Calu3 (cell line): ENCODE data around the gene SULT1B1. TPM values are rescaled to one million over a fixed set of nuclear protein-coding genes. Genes with fewer than 3 reads are reported as not detected.

Experiments used
- BruUV-seq: library from RNA; stranded (reverse); fragments of 400-500 nt; replicated peaks from 2 replicates; lab custom pipeline; 2021; lab: Mats Ljungman, UMichigan
- CTCF ChIA-PET: fragments of 300-600 bp; sonication (Branson Sonifier 250); formaldehyde crosslinking; loops from one replicate; lab custom pipeline; 2022; ENCODE audit warnings: antibody characterized with exemption; lab: Charles Lee
- DNase-seq: peaks from one replicate; pipeline ENCODE4 v3.0.0; 2022
- H3K27ac Mint-ChIP-seq: one replicate; pipeline ENCODE4 v1.8.0; 2022; ENCODE audit warnings: mixed read lengths; ENCODE audit not compliant: unreplicated experiment
- H3K27me3 Mint-ChIP-seq: one replicate; pipeline ENCODE4 v1.8.0; 2022; ENCODE audit warnings: mixed read lengths; ENCODE audit not compliant: unreplicated experiment
- H3K36me3 Mint-ChIP-seq: one replicate; pipeline ENCODE4 v1.8.0; 2022; ENCODE audit warnings: mild to moderate bottlenecking, moderate library complexity, mixed read lengths; ENCODE audit not compliant: insufficient read depth, unreplicated experiment
- H3K4me1 Mint-ChIP-seq: one replicate; pipeline ENCODE4 v1.8.0; 2022; ENCODE audit warnings: mild to moderate bottlenecking, low read depth, mixed read lengths; ENCODE audit not compliant: unreplicated experiment
- H3K4me3 Mint-ChIP-seq: one replicate; pipeline ENCODE4 v1.8.0; 2022; ENCODE audit warnings: mild to moderate bottlenecking, low read depth, moderate library complexity, mixed read lengths; ENCODE audit not compliant: unreplicated experiment
- H3K9me3 Mint-ChIP-seq: one replicate; pipeline ENCODE4 v1.8.0; 2022; ENCODE audit warnings: low read depth, mixed read lengths; ENCODE audit not compliant: unreplicated experiment
- intact Hi-C: fragments of 100-400 bp; cut with micrococcal nuclease; formaldehyde crosslinking; loops from one replicate; pipeline ENCODE4 v1.10.0; 2022; ENCODE audit not compliant: unreplicated experiment
- total RNA-seq: library from RNA; stranded (reverse); gene quantifications from 2 replicates; pipeline ENCODE4 v1.2.3, GENCODE V29; 2022
- TF ChIP-seq, protein P1 (sequence below): fragments of 200-600 bp; IDR thresholded peaks from one replicate; pipeline ENCODE4 v1.8.0; 2022; ENCODE audit warnings: antibody characterized with exemption; ENCODE audit not compliant: unreplicated experiment

Gene SULT1B1
- total RNA-seq, 1 experiment from 2014 or later, result 0.26 TPM

DNA sequence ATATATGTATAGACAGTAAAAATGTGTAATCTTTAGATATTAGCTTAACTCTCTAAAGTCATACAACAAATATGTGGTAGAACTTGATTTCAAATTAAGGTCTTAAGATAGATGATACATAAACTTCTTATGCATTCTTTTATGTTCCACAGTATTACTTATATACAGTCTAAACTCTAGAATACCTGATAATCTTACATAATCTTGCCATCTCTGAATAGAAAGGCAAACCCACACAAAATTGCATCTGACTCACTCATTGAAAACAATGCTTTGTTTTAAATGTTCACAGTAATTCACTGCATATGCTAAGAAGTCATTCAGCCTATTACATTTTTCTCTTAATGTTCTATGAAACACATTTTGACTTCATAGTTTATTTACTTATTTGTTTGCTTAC, 10.1 kb downstream of the SULT1B1 start:
- BruUV-seq, result no TSS peak
- H3K4me3 Mint-ChIP-seq, result no peak overlapping the region
- TF ChIP-seq, protein P1, sequence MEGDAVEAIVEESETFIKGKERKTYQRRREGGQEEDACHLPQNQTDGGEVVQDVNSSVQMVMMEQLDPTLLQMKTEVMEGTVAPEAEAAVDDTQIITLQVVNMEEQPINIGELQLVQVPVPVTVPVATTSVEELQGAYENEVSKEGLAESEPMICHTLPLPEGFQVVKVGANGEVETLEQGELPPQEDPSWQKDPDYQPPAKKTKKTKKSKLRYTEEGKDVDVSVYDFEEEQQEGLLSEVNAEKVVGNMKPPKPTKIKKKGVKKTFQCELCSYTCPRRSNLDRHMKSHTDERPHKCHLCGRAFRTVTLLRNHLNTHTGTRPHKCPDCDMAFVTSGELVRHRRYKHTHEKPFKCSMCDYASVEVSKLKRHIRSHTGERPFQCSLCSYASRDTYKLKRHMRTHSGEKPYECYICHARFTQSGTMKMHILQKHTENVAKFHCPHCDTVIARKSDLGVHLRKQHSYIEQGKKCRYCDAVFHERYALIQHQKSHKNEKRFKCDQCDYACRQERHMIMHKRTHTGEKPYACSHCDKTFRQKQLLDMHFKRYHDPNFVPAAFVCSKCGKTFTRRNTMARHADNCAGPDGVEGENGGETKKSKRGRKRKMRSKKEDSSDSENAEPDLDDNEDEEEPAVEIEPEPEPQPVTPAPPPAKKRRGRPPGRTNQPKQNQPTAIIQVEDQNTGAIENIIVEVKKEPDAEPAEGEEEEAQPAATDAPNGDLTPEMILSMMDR, result no peak
- no peak overlapping the region for H3K27ac Mint-ChIP-seq
- no peak for DNase-seq
- H3K36me3 Mint-ChIP-seq, result no peaks in the 10 kb centered on the region
- intact Hi-C loops, result loop anchor here (5.0 kb wide), 1 partner anchor 33 kb away; no protein-coding TSS in a partner anchor
- H3K4me1 Mint-ChIP-seq, result peaks cover 43% of the 10 kb centered on the region
- no peaks in the 10 kb centered on the region for H3K27me3 Mint-ChIP-seq
- CTCF ChIA-PET, result no interaction called here
- no peaks in the 10 kb centered on the region for H3K9me3 Mint-ChIP-seq

DNA sequence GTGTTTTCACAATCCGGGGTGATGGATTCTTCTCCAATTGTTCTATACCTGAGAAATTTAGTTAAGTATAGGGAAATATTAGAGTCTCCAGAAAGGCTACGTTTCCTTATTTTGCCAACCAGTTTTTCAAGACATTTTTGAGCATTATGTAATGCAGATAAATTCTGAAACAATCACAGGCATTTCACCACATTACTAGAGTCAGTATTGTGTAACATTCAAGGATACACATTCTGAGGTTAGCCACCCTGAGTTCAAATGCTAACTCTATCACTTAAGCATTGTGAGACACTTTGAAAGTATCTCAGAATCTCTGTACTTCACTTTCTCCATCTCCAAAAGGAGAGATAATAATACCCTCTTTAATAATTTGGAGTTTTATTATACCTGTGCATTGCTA, 10.6 kb downstream of the SULT1B1 start:
- no peaks in the 10 kb centered on the region for H3K27me3 Mint-ChIP-seq
- CTCF ChIA-PET, result no interaction called here
- peaks cover 39% of the 10 kb centered on the region for H3K4me1 Mint-ChIP-seq
- no TSS peak for BruUV-seq
- no peaks in the 10 kb centered on the region for H3K36me3 Mint-ChIP-seq
- H3K4me3 Mint-ChIP-seq, result no peak overlapping the region
- TF ChIP-seq, protein P1, result no peak
- H3K9me3 Mint-ChIP-seq, result no peaks in the 10 kb centered on the region
- no peak overlapping the region for H3K27ac Mint-ChIP-seq
- intact Hi-C loops, result loop anchor here (5.0 kb wide), 1 partner anchor 32 kb away; no protein-coding TSS in a partner anchor
- no peak for DNase-seq

DNA sequence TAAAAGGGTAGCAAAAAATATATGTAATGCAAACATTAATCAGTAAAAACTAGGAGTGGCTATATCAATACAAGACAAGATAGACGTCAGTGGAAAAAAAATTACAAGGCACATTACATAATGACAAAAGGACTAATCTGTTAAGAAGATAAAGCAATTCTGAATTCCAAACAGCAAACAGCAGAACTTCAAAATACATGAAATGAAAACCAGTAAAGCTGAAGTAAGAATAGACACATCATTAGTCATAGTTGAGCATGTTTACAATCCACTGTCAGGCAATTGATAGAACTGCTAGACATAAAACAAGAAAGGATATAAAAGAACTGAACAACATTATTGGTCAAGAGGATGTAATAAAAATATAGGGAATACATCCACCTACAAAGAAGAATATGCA, 12.2 kb downstream of the SULT1B1 start:
- TF ChIP-seq, protein P1, result no peak
- Mint-ChIP-seq H3K27me3 (no peaks in the 10 kb centered on the region), H3K9me3 (no peaks in the 10 kb centered on the region), H3K4me3 (no peak overlapping the region), H3K27ac (peak overlapping the region; percentile 60), H3K36me3 (no peaks in the 10 kb centered on the region), H3K4me1 (peaks cover 30% of the 10 kb centered on the region)
- intact Hi-C loops, result no loop called here
- BruUV-seq, result no TSS peak
- DNase-seq, result no peak
- CTCF ChIA-PET, result interaction anchor here (1.3 kb wide), 1 partner anchor 11 kb away, joined by 3 read pairs; no protein-coding TSS in a partner anchor

DNA sequence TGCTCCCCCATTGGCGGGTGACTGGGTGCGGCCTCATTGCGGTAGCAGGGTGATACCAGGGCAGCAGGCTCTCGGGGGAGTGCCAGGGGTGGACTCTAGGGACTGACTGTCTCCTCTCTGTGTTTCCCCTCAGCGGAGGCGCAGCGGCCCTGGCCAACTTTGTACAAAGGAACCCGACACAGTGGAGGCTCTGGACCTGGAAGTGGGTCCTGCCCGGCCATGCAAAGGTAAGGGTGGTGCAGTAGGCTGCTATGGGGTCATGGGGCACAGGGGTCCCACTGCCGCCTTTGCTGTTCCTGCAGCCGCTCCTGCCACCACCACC, 16.3 kb downstream of the SULT1B1 start:
- H3K4me1 Mint-ChIP-seq, result peaks cover 16% of the 10 kb centered on the region
- no peaks in the 10 kb centered on the region for H3K27me3 Mint-ChIP-seq
- H3K4me3 Mint-ChIP-seq, result no peak overlapping the region
- CTCF ChIA-PET, result no interaction called here
- BruUV-seq, result no TSS peak
- TF ChIP-seq, protein P1, result no peak
- no peak for DNase-seq
- no peaks in the 10 kb centered on the region for H3K9me3 Mint-ChIP-seq
- intact Hi-C loops, result no loop called here
- H3K27ac Mint-ChIP-seq, result no peak overlapping the region
- H3K36me3 Mint-ChIP-seq, result no peaks in the 10 kb centered on the region
